ENCODE measurements around the gene CNTN5.
"Not testable (repeated sequence)": the region's sequence is repeated elsewhere in the genome, so short reads cannot be mapped to it uniquely, and the experiment has no call there.

CNTN5 gene

GRCh38 chr11:99117603-99118002, 96.9 kb downstream of the CNTN5 start:
- no peak for TF ChIP-seq ZNF274 (IDR thresholded peaks at IDR 0.05; ENCODE audit: low read depth, low read length)
- no peak overlapping the region for H3K4me3 ChIP-seq (ENCODE audit: low read length)

- H3K4me3 ChIP-seq (ENCODE audit: low read length): not testable (repeated sequence)
Measured at GRCh38 chr11:99133862-99134261, 113.1 kb downstream of the CNTN5 start.

- H3K4me3 ChIP-seq (ENCODE audit: low read length): no peak overlapping the region
- TF ChIP-seq ZNF274 (IDR thresholded peaks at IDR 0.05; ENCODE audit: low read depth, low read length): no peak
Measured at GRCh38 chr11:99135508-99135907, 114.8 kb downstream of the CNTN5 start.

- no peak for TF ChIP-seq ZNF274 (IDR thresholded peaks at IDR 0.05; ENCODE audit: low read depth, low read length)
- no peak overlapping the region for H3K4me3 ChIP-seq (ENCODE audit: low read length)
Measured at GRCh38 chr11:99142237-99142636, 121.5 kb downstream of the CNTN5 start.

- no peak for TF ChIP-seq ZNF274 (IDR thresholded peaks at IDR 0.05; ENCODE audit: low read depth, low read length)
- no peak overlapping the region for H3K4me3 ChIP-seq (ENCODE audit: low read length)
Measured at GRCh38 chr11:99148352-99148751, 127.6 kb downstream of the CNTN5 start.

GRCh38 chr11:99154277-99154676, 133.5 kb downstream of the CNTN5 start:
- no peak overlapping the region for H3K4me3 ChIP-seq (ENCODE audit: low read length)
- no peak for TF ChIP-seq ZNF274 (IDR thresholded peaks at IDR 0.05; ENCODE audit: low read depth, low read length)

- no peak overlapping the region for H3K4me3 ChIP-seq (ENCODE audit: low read length)
Measured at GRCh38 chr11:99160447-99160846, 139.7 kb downstream of the CNTN5 start.

GRCh38 chr11:99162819-99163218, 142.1 kb downstream of the CNTN5 start:
- TF ChIP-seq ZNF274 (IDR thresholded peaks at IDR 0.05; ENCODE audit: low read depth, low read length): no peak
- no peak overlapping the region for H3K4me3 ChIP-seq (ENCODE audit: low read length)

More at GRCh38 chr11:99160447-99160846, 139.7 kb downstream of the CNTN5 start:
- TF ChIP-seq ZNF274 (IDR thresholded peaks at IDR 0.05; ENCODE audit: low read depth, low read length): no peak

GRCh38 chr11:99170591-99170990, 149.8 kb downstream of the CNTN5 start:
- no peak for TF ChIP-seq ZNF274 (IDR thresholded peaks at IDR 0.05; ENCODE audit: low read depth, low read length)
- no peak overlapping the region for H3K4me3 ChIP-seq (ENCODE audit: low read length)

GRCh38 chr11:99171330-99171729, 150.6 kb downstream of the CNTN5 start:
- H3K4me3 ChIP-seq (ENCODE audit: low read length): no peak overlapping the region
- TF ChIP-seq ZNF274 (IDR thresholded peaks at IDR 0.05; ENCODE audit: low read depth, low read length): no peak

GRCh38 chr11:99176430-99176829, 155.7 kb downstream of the CNTN5 start:
- TF ChIP-seq ZNF274 (IDR thresholded peaks at IDR 0.05; ENCODE audit: low read depth, low read length): no peak
- H3K4me3 ChIP-seq (ENCODE audit: low read length): no peak overlapping the region

GRCh38 chr11:99177446-99177845, 156.7 kb downstream of the CNTN5 start:
- no peak for TF ChIP-seq ZNF274 (IDR thresholded peaks at IDR 0.05; ENCODE audit: low read depth, low read length)
- no peak overlapping the region for H3K4me3 ChIP-seq (ENCODE audit: low read length)

GRCh38 chr11:99184146-99184545, 163.4 kb downstream of the CNTN5 start:
- no peak overlapping the region for H3K4me3 ChIP-seq (ENCODE audit: low read length)
- TF ChIP-seq ZNF274 (IDR thresholded peaks at IDR 0.05; ENCODE audit: low read depth, low read length): no peak

GRCh38 chr11:99188221-99188620, 167.5 kb downstream of the CNTN5 start:
- no peak for TF ChIP-seq ZNF274 (IDR thresholded peaks at IDR 0.05; ENCODE audit: low read depth, low read length)

GRCh38 chr11:99192716-99193115, 172.0 kb downstream of the CNTN5 start:
- H3K4me3 ChIP-seq (ENCODE audit: low read length): no peak overlapping the region
- TF ChIP-seq ZNF274 (IDR thresholded peaks at IDR 0.05; ENCODE audit: low read depth, low read length): no peak

More at GRCh38 chr11:99188221-99188620, 167.5 kb downstream of the CNTN5 start:
- H3K4me3 ChIP-seq (ENCODE audit: low read length): no peak overlapping the region

GRCh38 chr11:99197477-99197876, 176.7 kb downstream of the CNTN5 start:
- no peak overlapping the region for H3K4me3 ChIP-seq (ENCODE audit: low read length)
- TF ChIP-seq ZNF274 (IDR thresholded peaks at IDR 0.05; ENCODE audit: low read depth, low read length): no peak
